IMR-90 (cell line): Measurements from ENCODE around the gene DBH. TPM values are rescaled to one million over a fixed set of nuclear protein-coding genes. Genes with fewer than 3 reads are reported as not detected.

Experiments used
- ATAC-seq: fragments of 200-7000 bp; cut with Tn5 transposase; 2 replicates; pipeline ENCODE4 v1.9.1; 2020; ENCODE audit warnings: low read depth, mild to moderate bottlenecking, moderate library complexity
- BruUV-seq: library from RNA; stranded (reverse); fragments of 400-500 nt; replicated peaks from 2 replicates; lab custom pipeline; 2021; lab: Mats Ljungman, UMichigan
- CTCF ChIA-PET: fragments of 300-600 bp; formaldehyde crosslinking; extraction: SDS; loops from one replicate; lab custom pipeline; 2021; ENCODE audit warnings: antibody characterized with exemption; lab: Yijun Ruan, JAX
- POLR2A ChIA-PET: fragments of 300-600 bp; sonication (Branson Sonifier 250); formaldehyde crosslinking; loops from one replicate; lab custom pipeline; 2022; ENCODE audit warnings: antibody characterized with exemption; ENCODE audit not compliant: unreplicated experiment; lab: Charles Lee
- DNase-seq: peaks from one replicate; pipeline ENCODE4 v3.0.0; 2013
- H2AFZ ChIP-seq: replicated peaks from 2 replicates; pipeline ENCODE3; 2013; ENCODE audit warnings: low read length, mild to moderate bottlenecking; ENCODE audit not compliant: poor library complexity
- H2AK5ac ChIP-seq: 2 replicates; pipeline ENCODE4 v1.6.1; 2013; ENCODE audit warnings: low read depth, low read length, inconsistent platforms
- H2AK9ac ChIP-seq: replicated peaks from 2 replicates; pipeline ENCODE3; 2013; ENCODE audit warnings: mild to moderate bottlenecking, low read depth, low read length, moderate library complexity; ENCODE audit not compliant: poor library complexity
- H2BK120ac ChIP-seq: 2 replicates; pipeline ENCODE4 v1.6.1; 2013; ENCODE audit warnings: low read depth, low read length, inconsistent platforms
- H2BK15ac ChIP-seq: 3 replicates; pipeline ENCODE4 v1.6.1; 2013; ENCODE audit warnings: low read depth, low read length, inconsistent platforms
- H2BK20ac ChIP-seq: 2 replicates; pipeline ENCODE4 v1.6.1; 2013; ENCODE audit warnings: low read depth, mild to moderate bottlenecking, inconsistent platforms, low read length, moderate library complexity
- H2BK5ac ChIP-seq: 2 replicates; pipeline ENCODE4 v1.6.1; 2013; ENCODE audit warnings: mild to moderate bottlenecking, low read depth, low read length, inconsistent platforms; ENCODE audit not compliant: poor library complexity, severe bottlenecking
- H3K14ac ChIP-seq: replicated peaks from 2 replicates; pipeline ENCODE4 v1.6.1; 2013; ENCODE audit warnings: low read depth, low read length, inconsistent platforms
- H3K18ac ChIP-seq: 2 replicates; pipeline ENCODE4 v1.6.1; 2013; ENCODE audit warnings: low read depth, low read length, control low read depth
- H3K23ac ChIP-seq: 2 replicates; pipeline ENCODE4 v1.6.1; 2013; ENCODE audit warnings: low read depth, low read length, inconsistent platforms
- H3K27ac ChIP-seq: 2 replicates; pipeline ENCODE4 v1.5.1; 2013; ENCODE audit warnings: mild to moderate bottlenecking, control low read depth, low read length; ENCODE audit not compliant: insufficient read depth
- H3K27me3 ChIP-seq: 2 replicates; pipeline ENCODE4 v1.6.1; 2013; ENCODE audit warnings: low read length; ENCODE audit not compliant: control insufficient read depth, insufficient read depth
- H3K36me3 ChIP-seq: 2 replicates; pipeline ENCODE4 v1.6.1; 2013; ENCODE audit warnings: low read length, mixed read lengths; ENCODE audit not compliant: control insufficient read depth, insufficient read depth
- H3K4ac ChIP-seq: 2 replicates; pipeline ENCODE4 v1.6.1; 2013; ENCODE audit warnings: low read depth, low read length, inconsistent platforms
- H3K4me1 ChIP-seq: 2 replicates; pipeline ENCODE4 v1.6.1; 2013; ENCODE audit warnings: low read length, mixed read lengths; ENCODE audit not compliant: control insufficient read depth, insufficient read depth
- H3K4me2 ChIP-seq: 2 replicates; pipeline ENCODE4 v1.6.1; 2013; ENCODE audit warnings: low read depth, mild to moderate bottlenecking, control low read depth, low read length, moderate library complexity
- H3K4me3 ChIP-seq: 2 replicates; pipeline ENCODE4 v1.5.1; 2013; ENCODE audit warnings: low read depth, mild to moderate bottlenecking, control low read depth, low read length, moderate library complexity; ENCODE audit not compliant: insufficient read depth
- H3K56ac ChIP-seq: 2 replicates; pipeline ENCODE4 v1.6.1; 2013; ENCODE audit warnings: low read length, inconsistent platforms; ENCODE audit not compliant: insufficient read depth; ENCODE audit errors: extremely low read depth
- H3K79me1 ChIP-seq, 2 experiments: 2 replicates each; pipeline ENCODE4 v1.6.1; 2013; ENCODE audit warnings: low read length in 2 of 2, inconsistent platforms in 1 of 2, low read depth in 1 of 2
- H3K9ac ChIP-seq: 2 replicates; pipeline ENCODE4 v1.6.1; 2013; ENCODE audit warnings: low read depth, low read length, control low read depth
- H3K9me1 ChIP-seq: 2 replicates; pipeline ENCODE4 v1.6.1; 2013; ENCODE audit warnings: low read length, inconsistent platforms; ENCODE audit not compliant: insufficient read depth
- H3K9me3 ChIP-seq: 2 replicates; pipeline ENCODE4 v1.6.1; 2013; ENCODE audit warnings: low read length; ENCODE audit not compliant: control insufficient read depth, insufficient read depth
- H4K20me1 ChIP-seq: 2 replicates; pipeline ENCODE4 v1.6.1; 2013; ENCODE audit warnings: low read length, inconsistent platforms; ENCODE audit not compliant: insufficient read depth
- H4K5ac ChIP-seq: 2 replicates; pipeline ENCODE4 v1.6.1; 2013; ENCODE audit warnings: mild to moderate bottlenecking, low read depth, low read length, control low read depth
- H4K8ac ChIP-seq, 2 experiments: 2 replicates each; pipeline ENCODE4 v1.6.1; 2013; ENCODE audit warnings: low read depth in 2 of 2, low read length in 2 of 2, control low read depth in 1 of 2, inconsistent platforms in 1 of 2
- H4K91ac ChIP-seq: 2 replicates; pipeline ENCODE4 v1.6.1; 2013; ENCODE audit warnings: low read depth, low read length, inconsistent platforms; ENCODE audit not compliant: insufficient read depth
- MXI1 ChIP-seq: IDR thresholded peaks from 2 replicates; pipeline ENCODE4 v1.6.1; 2012; ENCODE audit warnings: low read depth, mild to moderate bottlenecking, low read length, moderate library complexity, borderline replicate concordance
- RAD21 ChIP-seq: IDR thresholded peaks from 2 replicates; pipeline ENCODE4 v1.6.1; 2012; ENCODE audit warnings: low read length, improper control_type of control experiment
- SMC3 ChIP-seq: fragments of 150-350 bp; IDR thresholded peaks from 2 replicates; pipeline ENCODE4 v1.6.1; 2016; ENCODE audit warnings: low read depth, mild to moderate bottlenecking, antibody characterized with exemption, low read length, moderate library complexity
- WGBS, 2 experiments: methylation state at CpG; one replicate each; pipeline versions ENCODE4 v1.1.5 to v1.1.7; 2013; ENCODE audit warnings: missing lambda C conversion rate in 2 of 2; ENCODE audit not compliant: insufficient read length in 1 of 2; ENCODE audit errors: extremely low coverage in 2 of 2; 5-methylcytosine and 5-hydroxymethylcytosine counted together
- dilution Hi-C: fragments of 300-500 bp; cut with HindIII; formaldehyde crosslinking; loops from one replicate; pipeline ENCODE4 v1.14.3; 2018; ENCODE audit warnings: low sequenced_read_pairs; ENCODE audit not compliant: unreplicated experiment
- in situ Hi-C: fragments of 300-500 bp; cut with MboI; formaldehyde crosslinking; loops from 3 replicates; pipeline ENCODE4 v1.14.3; 2019; ENCODE audit warnings: low sequenced_read_pairs, inconsistent platforms, mixed read lengths
- intact Hi-C: fragments of 100-400 bp; cut with micrococcal nuclease; formaldehyde crosslinking; loops from 2 replicates; pipeline ENCODE4 v1.10.0; 2022
- polyA plus RNA-seq, 3 experiments: library from polyadenylated mRNA; depleted of rRNA; stranded (reverse); fragments of >200 nt; gene quantifications; 2 replicates each; pipeline ENCODE4 v1.2.3, GENCODE V29; 2012; ENCODE audit warnings: low replicate concordance in 1 of 3
- total RNA-seq: library from RNA; depleted of rRNA; stranded (reverse); fragments of >200 nt; gene quantifications from 2 replicates; pipeline ENCODE4 v1.2.3, GENCODE V29; 2012
- TF ChIP-seq, protein P1 (sequence below): conservative IDR thresholded peaks from 2 replicates; pipeline ENCODE4 v1.5.1; 2012; ENCODE audit warnings: mild to moderate bottlenecking, low read depth, low read length, improper control_type of control experiment
- TF ChIP-seq, protein P2 (sequence below): fragments of 150-350 bp; IDR thresholded peaks from 2 replicates; pipeline ENCODE4 v1.6.1; 2016; ENCODE audit warnings: low read depth, mild to moderate bottlenecking, low read length, moderate library complexity, borderline replicate concordance

Gene DBH
- total and polyA plus RNA-seq, 2 of the 4 experiments (the other 2 are of a cell fraction) = not detected

DNA sequence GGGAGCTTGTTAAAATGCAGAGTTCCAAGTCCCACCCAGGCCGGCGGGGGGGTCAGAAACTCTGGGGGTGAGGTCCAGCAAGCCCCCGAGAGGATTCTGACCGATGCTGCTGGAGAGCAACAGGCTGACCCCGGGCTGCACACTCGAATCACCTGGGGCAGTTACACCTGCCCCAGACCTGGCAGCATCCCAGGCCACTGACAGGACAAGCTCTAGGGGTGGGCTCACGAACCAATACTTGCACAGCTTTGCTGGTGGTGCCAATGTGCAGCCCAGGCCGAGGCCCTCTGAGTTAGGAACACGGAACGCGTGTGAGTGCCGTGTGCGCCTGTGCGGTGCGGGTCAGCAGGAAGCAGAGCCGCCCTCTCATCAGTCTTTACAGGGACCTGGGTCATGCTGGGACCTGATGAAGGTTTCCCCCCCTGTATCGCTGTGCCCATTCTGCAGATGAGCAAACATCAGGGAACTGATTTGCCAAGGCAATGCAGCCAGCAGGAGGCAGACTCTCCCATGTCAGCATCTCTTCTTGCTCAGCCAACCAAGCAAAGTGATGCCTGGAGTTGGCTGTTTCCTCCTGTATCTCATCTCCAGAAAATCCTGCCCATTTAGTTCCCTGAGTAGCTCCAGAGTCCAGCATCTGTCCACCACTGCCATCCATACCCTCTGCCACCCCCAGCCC is 43.3 kb upstream of the DBH start:
- intact Hi-C loops = no loop called here
- no peaks in the 10 kb centered on the region for H3K4me1 ChIP-seq
- no peak for ATAC-seq
- BruUV-seq = no TSS peak
- no peak overlapping the region for H3K14ac ChIP-seq
- no peak overlapping the region for H3K56ac ChIP-seq
- H3K27ac ChIP-seq = no peak overlapping the region
- H2BK5ac ChIP-seq = no peak overlapping the region
- no peak overlapping the region for H2AFZ ChIP-seq
- dilution Hi-C loops = no loop called here
- H3K79me1 ChIP-seq = no peaks in the 10 kb centered on the region
- no peaks in the 10 kb centered on the region; the same call in 1 of the 2 replicates for H4K20me1 ChIP-seq
- no peak overlapping the region for H2AK5ac ChIP-seq
- H3K18ac ChIP-seq = no peak overlapping the region
- WGBS, 2 experiments = 72% methylated on average over 7 of the region's 17 CpGs; no CpG with 5 or more reads in 1 of the 2 experiments
- in situ Hi-C loops = no loop called here
- no peak overlapping the region for H3K4ac ChIP-seq
- H3K9me3 ChIP-seq = peaks cover 15% of the 10 kb centered on the region
- TF ChIP-seq MXI1 (no peak), SMC3 (peak; percentile 19; the same call in 1 of the 2 replicates), RAD21 (peak; percentile 29; the same call in 1 of the 2 replicates)
- TF ChIP-seq, protein P1, sequence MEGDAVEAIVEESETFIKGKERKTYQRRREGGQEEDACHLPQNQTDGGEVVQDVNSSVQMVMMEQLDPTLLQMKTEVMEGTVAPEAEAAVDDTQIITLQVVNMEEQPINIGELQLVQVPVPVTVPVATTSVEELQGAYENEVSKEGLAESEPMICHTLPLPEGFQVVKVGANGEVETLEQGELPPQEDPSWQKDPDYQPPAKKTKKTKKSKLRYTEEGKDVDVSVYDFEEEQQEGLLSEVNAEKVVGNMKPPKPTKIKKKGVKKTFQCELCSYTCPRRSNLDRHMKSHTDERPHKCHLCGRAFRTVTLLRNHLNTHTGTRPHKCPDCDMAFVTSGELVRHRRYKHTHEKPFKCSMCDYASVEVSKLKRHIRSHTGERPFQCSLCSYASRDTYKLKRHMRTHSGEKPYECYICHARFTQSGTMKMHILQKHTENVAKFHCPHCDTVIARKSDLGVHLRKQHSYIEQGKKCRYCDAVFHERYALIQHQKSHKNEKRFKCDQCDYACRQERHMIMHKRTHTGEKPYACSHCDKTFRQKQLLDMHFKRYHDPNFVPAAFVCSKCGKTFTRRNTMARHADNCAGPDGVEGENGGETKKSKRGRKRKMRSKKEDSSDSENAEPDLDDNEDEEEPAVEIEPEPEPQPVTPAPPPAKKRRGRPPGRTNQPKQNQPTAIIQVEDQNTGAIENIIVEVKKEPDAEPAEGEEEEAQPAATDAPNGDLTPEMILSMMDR = 0 out of 2 replicates have a peak, but pooled peaks have one; percentile 19
- TF ChIP-seq, protein P2, sequence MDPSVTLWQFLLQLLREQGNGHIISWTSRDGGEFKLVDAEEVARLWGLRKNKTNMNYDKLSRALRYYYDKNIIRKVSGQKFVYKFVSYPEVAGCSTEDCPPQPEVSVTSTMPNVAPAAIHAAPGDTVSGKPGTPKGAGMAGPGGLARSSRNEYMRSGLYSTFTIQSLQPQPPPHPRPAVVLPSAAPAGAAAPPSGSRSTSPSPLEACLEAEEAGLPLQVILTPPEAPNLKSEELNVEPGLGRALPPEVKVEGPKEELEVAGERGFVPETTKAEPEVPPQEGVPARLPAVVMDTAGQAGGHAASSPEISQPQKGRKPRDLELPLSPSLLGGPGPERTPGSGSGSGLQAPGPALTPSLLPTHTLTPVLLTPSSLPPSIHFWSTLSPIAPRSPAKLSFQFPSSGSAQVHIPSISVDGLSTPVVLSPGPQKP = no peak
- H3K9me1 ChIP-seq = no peaks in the 10 kb centered on the region
- no peak overlapping the region for H3K4me3 ChIP-seq
- no peaks in the 10 kb centered on the region for H3K36me3 ChIP-seq
- no peak overlapping the region for H4K5ac ChIP-seq
- ChIA-PET CTCF (no interaction called here), POLR2A (no interaction called here)
- H2BK20ac ChIP-seq = no peak overlapping the region
- H2BK15ac ChIP-seq = no peak overlapping the region
- H3K27me3 ChIP-seq = peaks cover 10% of the 10 kb centered on the region; the same call in 1 of the 2 replicates
- no peak overlapping the region for H3K9ac ChIP-seq
- DNase-seq = no peak
- H4K91ac ChIP-seq = no peak overlapping the region
- no peak overlapping the region for H3K23ac ChIP-seq
- no peak overlapping the region for H2BK120ac ChIP-seq
- no peak overlapping the region for H2AK9ac ChIP-seq
- H4K8ac ChIP-seq = no peak overlapping the region
- H3K4me2 ChIP-seq = no peak overlapping the region
